GM12873 (cell line): Measurements from ENCODE around the gene PLCD3.

Experiments used
- CTCF ChIP-seq: IDR thresholded peaks from 2 replicates; pipeline ENCODE4 v1.5.1; 2012; ENCODE audit warnings: low read depth, mild to moderate bottlenecking, moderate library complexity, low read length, control low read depth; ENCODE audit not compliant: insufficient read depth; ENCODE audit errors: missing control alignments

The PLCD3 gene

GRCh38 chr17:45144199-45145034 lies 12.1 kb upstream of the PLCD3 start:
- TF ChIP-seq CTCF: no peak

- no peak for TF ChIP-seq CTCF
Observed at GRCh38 chr17:45143767-45144198, 11.5 kb upstream of the PLCD3 start.

GRCh38 chr17:45143094-45143670 lies 10.9 kb upstream of the PLCD3 start:
- TF ChIP-seq CTCF: no peak

- no peak for TF ChIP-seq CTCF
Observed at GRCh38 chr17:45139533-45139920, 7.2 kb upstream of the PLCD3 start.

GRCh38 chr17:45138911-45139532 lies 6.7 kb upstream of the PLCD3 start:
- TF ChIP-seq CTCF: no peak

- no peak for TF ChIP-seq CTCF
Observed at GRCh38 chr17:45137561-45138305, 5.4 kb upstream of the PLCD3 start.

- no peak for TF ChIP-seq CTCF
Observed at GRCh38 chr17:45136846-45137560, 4.7 kb upstream of the PLCD3 start.
